Measurements from ENCODE around the gene SSH2. TPM values are rescaled to one million over a fixed set of nuclear protein-coding genes. Genes with fewer than 3 reads are reported as not detected.
"Not testable (repeated sequence)": the region's sequence is repeated elsewhere in the genome, so short reads cannot be mapped to it uniquely, and the experiment has no call there.

SSH2 gene
- total RNA-seq, 1 donor from 2014 or later: 23.0 TPM

DNA sequence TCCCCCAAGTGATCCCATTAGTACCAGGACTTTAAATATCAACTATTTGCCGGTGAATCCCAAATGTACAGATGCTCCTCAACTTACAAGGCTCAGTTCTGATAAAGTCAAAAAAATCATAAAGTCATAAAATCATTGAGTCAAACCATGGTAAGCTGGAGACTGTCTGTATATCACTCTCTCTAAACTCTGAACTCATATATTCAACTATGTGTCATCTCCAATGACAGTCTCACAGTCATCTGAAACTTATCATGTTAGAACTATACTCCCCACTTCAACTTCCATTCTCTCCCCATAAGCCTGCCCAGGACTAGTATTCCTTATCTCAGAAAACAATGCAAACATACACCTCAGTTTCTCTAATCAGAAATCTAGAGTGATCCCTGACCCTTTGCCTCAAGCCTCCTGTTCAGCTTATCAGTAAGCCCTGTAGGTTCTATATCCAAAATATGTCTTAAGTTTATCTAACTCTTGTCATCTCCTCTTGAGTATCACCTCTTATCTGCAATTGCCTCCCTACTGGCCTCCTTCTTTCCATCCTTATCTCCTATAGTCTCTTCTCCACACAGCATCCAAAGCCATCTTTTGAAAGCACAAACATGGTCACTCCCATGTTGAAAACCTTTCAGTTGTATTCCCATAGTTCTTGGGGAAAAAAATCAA, 55.0 kb downstream of the SSH2 start:
- H3K27me3 ChIP-seq (ENCODE audit: control insufficient read depth in 3 of 3, insufficient read depth in 3 of 3, low read length in 3 of 3): no peaks in the 10 kb centered on the region
- no peaks in the 10 kb centered on the region for H3K9me3 ChIP-seq (ENCODE audit: control insufficient read depth in 3 of 3, low read length in 3 of 3)
- no peaks in the 10 kb centered on the region for H3K36me3 ChIP-seq (ENCODE audit: control insufficient read depth in 3 of 3, insufficient read depth in 3 of 3, low read length in 3 of 3)
- no peak overlapping the region for H3K9ac ChIP-seq (ENCODE audit: low read depth in 1 of 3, low read length in 3 of 3)
- H3K4me1 ChIP-seq (ENCODE audit: control insufficient read depth in 3 of 3, insufficient read depth in 3 of 3, low read length in 3 of 3): peaks cover 0 to 6% (median 0%) of the 10 kb centered on the region in 3 donors
- no peak overlapping the region for H3K4me3 ChIP-seq (ENCODE audit: low read length in 3 of 3)
- H3K27ac ChIP-seq (ENCODE audit: low read depth, low read length): no peak overlapping the region

DNA sequence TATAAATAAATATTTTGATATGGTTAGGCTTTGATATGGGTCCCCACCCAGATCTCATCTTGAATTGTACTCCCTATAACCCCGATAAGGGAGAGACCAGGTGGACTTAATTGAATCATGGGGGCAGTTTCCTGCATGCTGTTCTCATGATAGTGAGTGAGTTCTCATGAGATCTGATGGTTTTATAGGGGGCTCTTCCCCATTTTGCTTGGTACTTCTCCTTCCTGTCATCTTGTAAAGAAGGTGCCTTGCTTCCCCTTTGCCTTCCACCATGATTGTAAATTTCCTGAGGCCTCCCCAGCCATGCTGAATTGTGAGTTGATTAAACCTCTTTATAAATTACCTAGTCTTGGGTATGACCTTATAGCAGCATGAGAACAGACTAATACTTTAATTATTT, 55.7 kb downstream of the SSH2 start:
- H3K9ac ChIP-seq (ENCODE audit: low read depth in 1 of 3, low read length in 3 of 3): not testable (repeated sequence)

DNA sequence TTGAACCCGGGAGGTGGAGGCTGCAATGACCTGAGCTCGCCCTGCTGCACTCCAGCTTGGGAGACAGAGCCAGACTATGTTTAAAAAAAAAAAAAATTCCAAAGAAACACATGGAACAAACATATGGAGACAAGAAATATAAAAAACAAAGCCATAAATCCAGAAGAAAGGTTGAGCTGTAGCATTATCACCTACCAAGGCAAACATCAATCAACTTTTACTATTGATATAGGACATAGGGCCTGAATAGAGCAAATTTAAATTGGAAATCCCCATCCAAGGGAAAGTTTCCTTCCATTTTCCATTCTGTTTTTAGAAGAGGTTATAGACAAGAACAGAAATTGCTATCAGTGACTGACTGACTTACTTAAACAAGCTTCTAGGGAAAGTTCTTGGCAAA, 56.6 kb downstream of the SSH2 start:
- Histone ChIP-seq H3K4me1 (ENCODE audit: control insufficient read depth in 3 of 3, insufficient read depth in 3 of 3, low read length in 3 of 3) (peaks cover 0 to 6% (median 0%) of the 10 kb centered on the region in 3 donors), H3K9ac (ENCODE audit: low read depth in 1 of 3, low read length in 3 of 3) (no peak overlapping the region), H3K27me3 (ENCODE audit: control insufficient read depth in 3 of 3, insufficient read depth in 3 of 3, low read length in 3 of 3) (no peaks in the 10 kb centered on the region), H3K9me3 (ENCODE audit: control insufficient read depth in 3 of 3, low read length in 3 of 3) (no peaks in the 10 kb centered on the region), H3K27ac (ENCODE audit: low read depth, low read length) (no peak overlapping the region), H3K4me3 (ENCODE audit: low read length in 3 of 3) (no peak overlapping the region), H3K36me3 (ENCODE audit: control insufficient read depth in 3 of 3, insufficient read depth in 3 of 3, low read length in 3 of 3) (no peaks in the 10 kb centered on the region)

More for the DNA sequence above, 55.7 kb downstream of the SSH2 start:
- H3K27me3 ChIP-seq (ENCODE audit: control insufficient read depth in 3 of 3, insufficient read depth in 3 of 3, low read length in 3 of 3); H3K27ac ChIP-seq (ENCODE audit: low read depth, low read length); H3K4me1 ChIP-seq (ENCODE audit: control insufficient read depth in 3 of 3, insufficient read depth in 3 of 3, low read length in 3 of 3); H3K9me3 ChIP-seq (ENCODE audit: control insufficient read depth in 3 of 3, low read length in 3 of 3); H3K4me3 ChIP-seq (ENCODE audit: low read length in 3 of 3); H3K36me3 ChIP-seq (ENCODE audit: control insufficient read depth in 3 of 3, insufficient read depth in 3 of 3, low read length in 3 of 3): not testable (repeated sequence)

DNA sequence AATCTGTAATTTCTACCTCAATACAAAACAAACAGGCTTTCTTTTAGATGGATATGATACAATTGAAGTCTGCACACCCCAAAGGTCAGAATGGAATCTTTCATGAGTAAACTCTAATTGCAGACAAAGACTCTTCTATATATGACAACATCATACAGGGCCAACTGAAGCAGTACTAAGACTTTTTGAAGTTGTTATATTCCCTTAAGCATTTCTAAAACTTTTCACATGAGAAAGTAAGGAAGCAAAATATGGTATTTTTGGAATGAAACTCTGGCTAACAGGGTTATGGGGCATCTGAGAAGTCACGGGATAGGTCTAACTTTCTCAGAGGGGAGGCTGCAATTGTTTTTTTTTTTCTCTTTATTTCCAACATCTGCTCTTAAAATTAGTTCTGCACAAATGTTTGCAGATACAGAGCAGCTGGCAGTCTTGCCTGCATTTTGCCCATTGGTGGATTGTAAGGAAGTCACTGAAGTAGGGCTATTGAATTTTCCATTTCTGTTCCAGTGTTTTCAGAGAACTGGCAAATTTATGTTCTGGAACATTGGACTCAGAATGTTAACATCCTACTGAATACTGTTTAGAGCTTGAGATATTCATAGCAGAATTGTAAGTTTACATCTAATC, 59.1 kb downstream of the SSH2 start:
- no peaks in the 10 kb centered on the region for H3K36me3 ChIP-seq (ENCODE audit: control insufficient read depth in 3 of 3, insufficient read depth in 3 of 3, low read length in 3 of 3)
- no peaks in the 10 kb centered on the region for H3K9me3 ChIP-seq (ENCODE audit: control insufficient read depth in 3 of 3, low read length in 3 of 3)
- H3K4me3 ChIP-seq (ENCODE audit: low read length in 3 of 3): no peak overlapping the region
- H3K4me1 ChIP-seq (ENCODE audit: control insufficient read depth in 3 of 3, insufficient read depth in 3 of 3, low read length in 3 of 3): peaks cover 0 to 6% (median 5%) of the 10 kb centered on the region in 3 donors
- H3K27ac ChIP-seq (ENCODE audit: low read depth, low read length): no peak overlapping the region
- no peak overlapping the region for H3K9ac ChIP-seq (ENCODE audit: low read depth in 1 of 3, low read length in 3 of 3)
- H3K27me3 ChIP-seq (ENCODE audit: control insufficient read depth in 3 of 3, insufficient read depth in 3 of 3, low read length in 3 of 3): no peaks in the 10 kb centered on the region

DNA sequence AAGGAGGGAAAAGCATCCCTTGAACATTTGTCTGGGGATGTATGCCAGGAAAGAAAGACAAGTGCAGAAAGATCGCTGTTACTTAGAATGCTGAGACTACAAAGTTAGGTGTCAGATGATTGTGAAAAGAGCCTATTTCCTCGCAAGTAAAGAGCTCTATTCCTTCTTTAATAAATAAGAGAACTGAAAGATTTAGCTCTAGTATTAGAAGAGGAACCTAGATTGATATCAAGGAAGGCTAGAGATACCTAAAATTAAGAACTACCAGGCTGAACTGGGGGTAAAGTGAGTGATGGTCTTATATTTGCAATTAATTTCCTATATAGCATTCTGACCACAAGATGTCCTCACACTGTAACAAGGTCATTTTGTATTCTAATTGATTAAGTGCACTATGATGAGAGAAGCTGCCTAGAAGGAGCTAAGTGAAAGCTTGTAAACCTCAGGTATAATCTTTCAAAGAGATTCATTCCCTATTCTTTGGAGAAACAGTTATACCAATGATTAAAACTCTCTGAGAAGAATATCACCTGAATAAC, 62.3 kb downstream of the SSH2 start:
- Histone ChIP-seq H3K9ac (ENCODE audit: low read depth in 1 of 3, low read length in 3 of 3) (no peak overlapping the region), H3K4me1 (ENCODE audit: control insufficient read depth in 3 of 3, insufficient read depth in 3 of 3, low read length in 3 of 3) (peaks cover 0 to 7% (median 5%) of the 10 kb centered on the region in 3 donors), H3K4me3 (ENCODE audit: low read length in 3 of 3) (no peak overlapping the region), H3K9me3 (ENCODE audit: control insufficient read depth in 3 of 3, low read length in 3 of 3) (no peaks in the 10 kb centered on the region), H3K27ac (ENCODE audit: low read depth, low read length) (no peak overlapping the region), H3K36me3 (ENCODE audit: control insufficient read depth in 3 of 3, insufficient read depth in 3 of 3, low read length in 3 of 3) (no peaks in the 10 kb centered on the region), H3K27me3 (ENCODE audit: control insufficient read depth in 3 of 3, insufficient read depth in 3 of 3, low read length in 3 of 3) (no peaks in the 10 kb centered on the region)

DNA sequence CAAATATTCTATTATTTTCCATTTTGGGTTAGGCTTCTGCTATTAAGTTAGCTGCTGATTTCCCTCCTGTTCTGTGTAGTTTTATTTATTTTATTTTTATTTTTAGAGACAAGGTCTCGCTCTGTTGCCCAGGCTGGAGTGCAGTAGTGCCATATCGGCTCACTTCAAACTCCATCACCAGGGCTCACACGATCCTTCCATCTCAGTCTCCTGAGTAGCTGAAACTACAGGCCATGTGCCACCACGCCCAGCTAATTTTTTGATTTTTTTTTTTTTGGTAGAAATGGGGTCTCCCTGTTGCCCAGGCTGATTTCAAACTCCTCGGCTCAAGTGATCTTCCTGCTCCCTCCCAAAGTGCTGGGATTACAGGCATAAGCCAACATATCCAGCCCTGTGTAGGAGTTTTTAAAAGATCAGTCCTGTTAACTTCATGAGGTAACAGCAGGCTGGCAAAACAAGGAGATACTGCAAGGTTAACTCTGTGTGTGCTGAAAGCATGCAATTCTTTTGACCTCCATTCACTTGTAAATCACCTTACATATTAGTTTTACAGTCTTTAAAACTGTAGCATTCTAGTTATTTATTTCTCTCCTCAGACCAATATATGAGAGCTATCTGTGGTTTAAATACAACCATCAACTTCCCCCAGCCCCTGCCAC, 63.2 kb downstream of the SSH2 start:
- H3K27ac ChIP-seq (ENCODE audit: low read depth, low read length): no peak overlapping the region
- no peaks in the 10 kb centered on the region for H3K27me3 ChIP-seq (ENCODE audit: control insufficient read depth in 3 of 3, insufficient read depth in 3 of 3, low read length in 3 of 3)
- no peak overlapping the region for H3K4me3 ChIP-seq (ENCODE audit: low read length in 3 of 3)
- peaks cover 0 to 11% (median 5%) of the 10 kb centered on the region in 3 donors for H3K4me1 ChIP-seq (ENCODE audit: control insufficient read depth in 3 of 3, insufficient read depth in 3 of 3, low read length in 3 of 3)
- H3K36me3 ChIP-seq (ENCODE audit: control insufficient read depth in 3 of 3, insufficient read depth in 3 of 3, low read length in 3 of 3): no peaks in the 10 kb centered on the region
- H3K9me3 ChIP-seq (ENCODE audit: control insufficient read depth in 3 of 3, low read length in 3 of 3): no peaks in the 10 kb centered on the region
- no peak overlapping the region for H3K9ac ChIP-seq (ENCODE audit: low read depth in 1 of 3, low read length in 3 of 3)

DNA sequence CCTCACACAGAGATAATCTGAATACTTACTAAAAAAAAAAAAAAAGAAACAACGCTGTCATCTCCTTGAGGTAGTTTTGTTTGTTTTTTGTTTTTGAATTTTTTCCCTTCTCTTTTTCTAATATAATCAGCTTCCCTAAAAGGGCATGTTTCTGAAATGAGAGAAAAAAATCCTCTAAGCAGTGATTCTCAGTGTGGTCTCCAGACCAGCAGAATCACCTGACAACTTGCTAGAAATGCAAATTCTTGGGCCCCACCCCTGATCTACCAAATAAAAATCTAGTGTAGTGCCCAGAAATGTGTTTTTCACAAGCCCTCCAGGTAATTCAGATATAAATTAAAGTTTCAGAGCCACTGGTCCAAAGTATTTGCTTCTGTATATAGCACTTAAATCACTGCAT, 65.4 kb downstream of the SSH2 start:
- no peaks in the 10 kb centered on the region for H3K9me3 ChIP-seq (ENCODE audit: control insufficient read depth in 3 of 3, low read length in 3 of 3)
- H3K4me1 ChIP-seq (ENCODE audit: control insufficient read depth in 3 of 3, insufficient read depth in 3 of 3, low read length in 3 of 3): peaks cover 0 to 5% (median 4%) of the 10 kb centered on the region in 3 donors
- H3K27ac ChIP-seq (ENCODE audit: low read depth, low read length): no peak overlapping the region
- H3K36me3 ChIP-seq (ENCODE audit: control insufficient read depth in 3 of 3, insufficient read depth in 3 of 3, low read length in 3 of 3): no peaks in the 10 kb centered on the region
- H3K4me3 ChIP-seq (ENCODE audit: low read length in 3 of 3): no peak overlapping the region
- no peaks in the 10 kb centered on the region for H3K27me3 ChIP-seq (ENCODE audit: control insufficient read depth in 3 of 3, insufficient read depth in 3 of 3, low read length in 3 of 3)
- no peak overlapping the region for H3K9ac ChIP-seq (ENCODE audit: low read depth in 1 of 3, low read length in 3 of 3)

DNA sequence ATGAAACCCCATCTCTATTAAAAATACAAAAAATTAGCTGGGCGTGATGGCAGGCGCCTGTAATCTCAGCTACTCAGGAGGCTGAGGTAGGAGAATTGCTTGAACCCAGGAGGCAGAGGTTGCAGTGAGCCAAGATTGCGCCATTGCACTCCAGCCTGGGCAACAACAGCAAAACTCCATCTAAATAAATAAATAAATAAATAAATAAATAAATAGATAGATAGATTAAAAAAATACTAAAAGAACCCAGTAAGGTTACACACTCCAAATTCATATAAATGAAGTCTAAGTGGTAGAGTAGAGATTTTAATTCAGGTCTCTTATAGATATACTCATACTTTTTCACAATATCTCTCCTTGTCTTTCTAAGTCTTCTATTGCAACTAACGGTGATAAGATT, 65.9 kb downstream of the SSH2 start:
- not testable (repeated sequence) for H3K36me3 ChIP-seq (ENCODE audit: control insufficient read depth in 3 of 3, insufficient read depth in 3 of 3, low read length in 3 of 3); H3K9ac ChIP-seq (ENCODE audit: low read depth in 1 of 3, low read length in 3 of 3); H3K27me3 ChIP-seq (ENCODE audit: control insufficient read depth in 3 of 3, insufficient read depth in 3 of 3, low read length in 3 of 3); H3K9me3 ChIP-seq (ENCODE audit: control insufficient read depth in 3 of 3, low read length in 3 of 3); H3K27ac ChIP-seq (ENCODE audit: low read depth, low read length); H3K4me1 ChIP-seq (ENCODE audit: control insufficient read depth in 3 of 3, insufficient read depth in 3 of 3, low read length in 3 of 3); H3K4me3 ChIP-seq (ENCODE audit: low read length in 3 of 3)

DNA sequence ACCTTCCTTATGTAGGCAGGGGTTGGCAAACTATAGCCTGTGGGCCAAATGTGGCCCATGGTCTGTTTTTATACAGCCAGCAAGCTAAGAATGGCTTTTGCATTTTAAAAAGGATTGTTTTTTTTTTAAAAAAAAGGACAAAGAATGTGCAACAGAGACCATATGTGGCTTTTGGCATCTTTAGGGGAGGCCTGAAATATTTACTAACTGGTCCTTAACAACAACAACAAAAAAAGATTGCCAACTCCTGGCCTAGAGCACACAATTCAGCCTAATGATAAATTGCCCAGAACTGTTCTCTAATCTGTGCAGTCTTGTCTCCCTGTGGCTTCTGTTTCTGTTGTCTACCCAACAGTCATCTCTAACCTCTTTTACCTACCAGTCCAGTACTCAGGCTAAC, 67.1 kb downstream of the SSH2 start:
- Histone ChIP-seq H3K27me3 (ENCODE audit: control insufficient read depth in 3 of 3, insufficient read depth in 3 of 3, low read length in 3 of 3) (no peaks in the 10 kb centered on the region), H3K27ac (ENCODE audit: low read depth, low read length) (no peak overlapping the region), H3K9ac (ENCODE audit: low read depth in 1 of 3, low read length in 3 of 3) (no peak overlapping the region), H3K4me3 (ENCODE audit: low read length in 3 of 3) (no peak overlapping the region), H3K36me3 (ENCODE audit: control insufficient read depth in 3 of 3, insufficient read depth in 3 of 3, low read length in 3 of 3) (no peaks in the 10 kb centered on the region), H3K9me3 (ENCODE audit: control insufficient read depth in 3 of 3, low read length in 3 of 3) (no peaks in the 10 kb centered on the region), H3K4me1 (ENCODE audit: control insufficient read depth in 3 of 3, insufficient read depth in 3 of 3, low read length in 3 of 3) (peaks cover 0 to 4% (median under 1%) of the 10 kb centered on the region in 3 donors)

DNA sequence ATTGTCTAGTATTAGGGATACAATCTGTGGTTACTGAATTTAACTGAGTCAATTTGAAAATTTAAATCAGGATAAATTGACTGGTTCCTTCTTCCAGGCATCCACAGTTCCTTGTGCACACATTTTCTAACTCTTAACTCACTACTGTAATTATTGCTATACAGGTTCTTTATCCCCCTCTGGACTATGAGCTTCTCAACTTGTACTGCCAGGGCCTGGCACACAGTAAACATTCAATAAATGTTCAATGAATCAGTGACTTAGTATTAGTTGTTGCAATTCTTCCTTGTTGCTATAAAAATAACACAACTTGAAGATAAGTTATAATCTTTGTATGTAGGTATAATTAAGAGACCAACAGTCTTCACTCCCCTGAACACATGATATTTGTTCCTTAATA, 67.9 kb downstream of the SSH2 start:
- no peaks in the 10 kb centered on the region for H3K36me3 ChIP-seq (ENCODE audit: control insufficient read depth in 3 of 3, insufficient read depth in 3 of 3, low read length in 3 of 3)

More for the DNA sequence above, 67.9 kb downstream of the SSH2 start:
- Histone ChIP-seq H3K4me1 (ENCODE audit: control insufficient read depth in 3 of 3, insufficient read depth in 3 of 3, low read length in 3 of 3) (peaks cover 0 to 4% (median 0%) of the 10 kb centered on the region in 3 donors), H3K27me3 (ENCODE audit: control insufficient read depth in 3 of 3, insufficient read depth in 3 of 3, low read length in 3 of 3) (no peaks in the 10 kb centered on the region), H3K9ac (ENCODE audit: low read depth in 1 of 3, low read length in 3 of 3) (no peak overlapping the region), H3K9me3 (ENCODE audit: control insufficient read depth in 3 of 3, low read length in 3 of 3) (no peaks in the 10 kb centered on the region), H3K27ac (ENCODE audit: low read depth, low read length) (no peak overlapping the region), H3K4me3 (ENCODE audit: low read length in 3 of 3) (no peak overlapping the region)

Data from skeletal muscle tissue (tissue), 4 donors.